OCI-LY1 (cell line): ENCODE results near the gene EBPL.

Experiments used
- H2AFZ ChIP-seq: fragments of 200-600 bp; sonication (generic), shearing (Covaris generic); 2 replicates; pipeline ENCODE4 v1.6.0; 2014; ENCODE audit warnings: antibody characterized with exemption, mild to moderate bottlenecking, low read length
- H3F3A ChIP-seq: fragments of 200-600 bp; sonication (generic), shearing (Covaris generic); 2 replicates; pipeline ENCODE4 v1.6.0; 2014; ENCODE audit warnings: mild to moderate bottlenecking, antibody characterized with exemption, low read length, moderate library complexity; ENCODE audit not compliant: insufficient read depth
- H3K27ac ChIP-seq: fragments of 200-600 bp; sonication (generic); 2 replicates; pipeline ENCODE4 v1.5.1; 2014; ENCODE audit warnings: low read length, mixed run types, mild to moderate bottlenecking, low read depth; ENCODE audit not compliant: poor library complexity, severe bottlenecking
- H3K27me3 ChIP-seq: fragments of 200-600 bp; sonication (generic); 2 replicates; pipeline ENCODE4 v1.6.0; 2014; ENCODE audit warnings: antibody characterized with exemption, mild to moderate bottlenecking, low read length, moderate library complexity; ENCODE audit not compliant: insufficient read depth
- H3K36me3 ChIP-seq: fragments of 200-600 bp; sonication (generic); 2 replicates; pipeline ENCODE4 v1.6.1; 2014; ENCODE audit warnings: mild to moderate bottlenecking, antibody characterized with exemption, low read length, moderate library complexity, mixed read lengths; ENCODE audit not compliant: insufficient read depth
- H3K4me1 ChIP-seq: fragments of 200-600 bp; sonication (generic); 2 replicates; pipeline ENCODE4 v1.5.1; 2014; ENCODE audit warnings: mild to moderate bottlenecking, low read length, moderate library complexity; ENCODE audit not compliant: insufficient read depth, severe bottlenecking
- H3K4me2 ChIP-seq: fragments of 200-600 bp; sonication (generic), shearing (Covaris generic); 2 replicates; pipeline ENCODE4 v1.6.1; 2014; ENCODE audit warnings: low read length
- H3K4me3 ChIP-seq: fragments of 200-600 bp; sonication (generic); 2 replicates; pipeline ENCODE4 v1.5.1; 2014; ENCODE audit warnings: low read length, low read depth, mild to moderate bottlenecking, mixed read lengths; ENCODE audit not compliant: poor library complexity, severe bottlenecking
- H3K79me2 ChIP-seq: fragments of 200-600 bp; shearing (Covaris generic); 2 replicates; pipeline ENCODE4 v1.6.1; 2016; ENCODE audit warnings: mixed run types, low read length, mixed read lengths; ENCODE audit not compliant: insufficient read depth
- H3K9ac ChIP-seq: fragments of 200-600 bp; sonication (generic), shearing (Covaris generic); 2 replicates; pipeline ENCODE4 v1.6.1; 2014; ENCODE audit warnings: mild to moderate bottlenecking, low read length, mixed read lengths
- H3K9me2 ChIP-seq: fragments of 200-600 bp; sonication (generic), shearing (Covaris generic); 2 replicates; pipeline ENCODE4 v1.6.1; 2014; ENCODE audit warnings: low read depth, mild to moderate bottlenecking, low read length, mixed read lengths
- H3K9me3 ChIP-seq: fragments of 200-600 bp; shearing (Covaris generic); 2 replicates; pipeline ENCODE4 v1.6.1; 2014; ENCODE audit warnings: low read length, mixed read lengths
- H4K20me1 ChIP-seq: fragments of 200-600 bp; sonication (generic), shearing (Covaris generic); 2 replicates; pipeline ENCODE4 v1.6.0; 2016; ENCODE audit warnings: mild to moderate bottlenecking, low read length; ENCODE audit not compliant: insufficient read depth
- CTCF ChIP-seq: fragments of 200-600 bp; sonication (generic), shearing (Covaris generic); IDR thresholded peaks from 2 replicates; pipeline ENCODE4 v1.5.1; 2017; ENCODE audit warnings: mild to moderate bottlenecking, antibody characterized with exemption, low read length, moderate library complexity, mixed read lengths
- EZH2 ChIP-seq: fragments of 200-600 bp; sonication (generic), shearing (Covaris generic); IDR thresholded peaks from 2 replicates; pipeline ENCODE4 v1.8.0; 2017; ENCODE audit warnings: borderline replicate concordance, mixed run types, mild to moderate bottlenecking, antibody characterized with exemption, low read length, moderate library complexity, mixed read lengths

EBPL gene

GRCh38 chr13:49633710-49634109, 57.6 kb downstream of the EBPL start:
- Histone ChIP-seq H3F3A (no peaks in the 10 kb centered on the region), H3K27ac (no peak overlapping the region), H4K20me1 (no peaks in the 10 kb centered on the region), H3K36me3 (peaks cover 36% of the 10 kb centered on the region), H3K9me3 (no peaks in the 10 kb centered on the region), H3K27me3 (no peaks in the 10 kb centered on the region), H3K4me2 (no peak overlapping the region), H3K9me2 (no peaks in the 10 kb centered on the region), H3K4me1 (peaks cover 22% of the 10 kb centered on the region), H2AFZ (no peak overlapping the region), H3K79me2 (peaks cover 2% of the 10 kb centered on the region), H3K4me3 (no peak overlapping the region), H3K9ac (no peak overlapping the region)
- TF ChIP-seq EZH2 (no peak), CTCF (no peak)

GRCh38 chr13:49632156-49632555, 59.1 kb downstream of the EBPL start:
- H4K20me1 ChIP-seq: no peaks in the 10 kb centered on the region
- H3K9ac ChIP-seq: no peak overlapping the region
- H3K79me2 ChIP-seq: peaks cover 6% of the 10 kb centered on the region
- H3K9me3 ChIP-seq: no peaks in the 10 kb centered on the region
- no peaks in the 10 kb centered on the region for H3F3A ChIP-seq
- H3K27me3 ChIP-seq: no peaks in the 10 kb centered on the region
- H2AFZ ChIP-seq: no peak overlapping the region
- no peak overlapping the region for H3K27ac ChIP-seq
- no peak for TF ChIP-seq CTCF
- no peak for TF ChIP-seq EZH2
- H3K4me2 ChIP-seq: no peak overlapping the region
- peaks cover 33% of the 10 kb centered on the region for H3K4me1 ChIP-seq
- no peak overlapping the region for H3K4me3 ChIP-seq
- no peaks in the 10 kb centered on the region for H3K9me2 ChIP-seq
- peaks cover 36% of the 10 kb centered on the region for H3K36me3 ChIP-seq

GRCh38 chr13:49630580-49630979, 60.7 kb downstream of the EBPL start:
- Histone ChIP-seq H3K9ac (no peak overlapping the region), H3K4me2 (no peak overlapping the region), H3K4me3 (no peak overlapping the region), H4K20me1 (no peaks in the 10 kb centered on the region), H3K9me3 (no peaks in the 10 kb centered on the region), H3K9me2 (no peaks in the 10 kb centered on the region), H3K36me3 (peaks cover 31% of the 10 kb centered on the region), H3K27ac (no peak overlapping the region), H3K4me1 (peaks cover 32% of the 10 kb centered on the region), H3K79me2 (peaks cover 6% of the 10 kb centered on the region), H3K27me3 (no peaks in the 10 kb centered on the region), H2AFZ (no peak overlapping the region), H3F3A (no peaks in the 10 kb centered on the region)
- TF ChIP-seq CTCF (no peak), EZH2 (no peak)
